HepG2 (cell line): ENCODE measurements around the gene LAMTOR3. TPM values are rescaled to one million over a fixed set of nuclear protein-coding genes. Genes with fewer than 3 reads are reported as not detected.

Source experiments
- ATAC-seq: fragments of 200-7000 bp; cut with Tn5 transposase; 3 replicates; pipeline ENCODE4 v1.9.1; 2020; ENCODE audit warnings: mild to moderate bottlenecking, moderate library complexity
- BruUV-seq: library from RNA; stranded (reverse); fragments of 400-500 nt; replicated peaks from 2 replicates; lab custom pipeline; 2021; lab: Mats Ljungman, UMichigan
- CTCF ChIA-PET: fragments of 300-600 bp; formaldehyde crosslinking; extraction: SDS; loops from one replicate; lab custom pipeline; 2021; ENCODE audit warnings: low total read pairs, inconsistent platforms, low intra/inter-chr PET ratio; lab: Yijun Ruan, JAX
- POLR2A ChIA-PET: fragments of 350-600 bp; sonication (Branson Sonifier 250); formaldehyde crosslinking; loops from one replicate; lab custom pipeline; 2020; ENCODE audit warnings: antibody characterized with exemption, inconsistent platforms; lab: Yijun Ruan, JAX
- DNase-seq: peaks from one replicate; pipeline ENCODE4 v3.0.0-alpha.2; 2015; ENCODE audit warnings: low spot score
- FAIRE-seq: peaks from 3 replicates; lab custom pipeline; 2011; peaks lifted over from hg19 to GRCh38; lab: Jason Lieb, UNC
- H2AFZ ChIP-seq: one replicate; pipeline ENCODE4 v1.6.1; 2011; ENCODE audit warnings: low read length, inconsistent platforms
- H3K27ac ChIP-seq: fragments of 300-600 bp; 3 replicates; pipeline ENCODE4 v1.8.0; 2011; ENCODE audit warnings: mixed run types, mild to moderate bottlenecking, mixed read lengths, low read length, inconsistent platforms; ENCODE audit not compliant: insufficient read depth; ENCODE audit errors: extremely low read length
- H3K27me3 ChIP-seq, 2 experiments: fragments of 200-600 bp in 1 of 2; 2 replicates in 1 of 2; 3 replicates in 1 of 2; pipeline versions ENCODE4 v1.6.0 to v1.8.0; 2011; ENCODE audit warnings: low read length in 2 of 2, mild to moderate bottlenecking in 2 of 2, moderate library complexity in 2 of 2, inconsistent platforms in 1 of 2; ENCODE audit not compliant: insufficient read depth in 2 of 2, control insufficient read depth in 1 of 2
- H3K36me3 ChIP-seq, 2 experiments: fragments of 200-600 bp in 1 of 2; replicated peaks in 1 of 2; 2 replicates in 1 of 2; 3 replicates in 1 of 2; pipeline versions ENCODE4 v1.5.1 to v1.8.0; 2011; ENCODE audit warnings: low read length in 2 of 2, inconsistent platforms in 1 of 2; ENCODE audit not compliant: insufficient read depth in 2 of 2, control insufficient read depth in 1 of 2
- H3K4me1 ChIP-seq: 2 replicates; pipeline ENCODE4 v1.5.1; 2012; ENCODE audit warnings: low read length, inconsistent platforms; ENCODE audit not compliant: insufficient read depth
- H3K4me2 ChIP-seq: 2 replicates; pipeline ENCODE4 v1.6.0; 2011; ENCODE audit warnings: low read depth, low read length, inconsistent platforms
- H3K4me3 ChIP-seq, 3 experiments: fragments of 200-600 bp in 1 of 3; sonication (generic), shearing (Covaris generic) in 1 of 3; replicated peaks in 1 of 3; 2 replicates each; pipeline ENCODE4 v1.5.1; 2011 to 2016; ENCODE audit warnings: low read length in 3 of 3, inconsistent platforms in 2 of 3, low read depth in 2 of 3, mild to moderate bottlenecking in 2 of 3, control low read depth in 1 of 3, mixed read lengths in 1 of 3; ENCODE audit not compliant: insufficient read depth in 1 of 3
- H3K79me2 ChIP-seq: one replicate; pipeline ENCODE4 v1.6.1; 2011; ENCODE audit warnings: low read length, inconsistent platforms; ENCODE audit not compliant: insufficient read depth
- H3K9ac ChIP-seq: 2 replicates; pipeline ENCODE4 v1.6.0; 2011; ENCODE audit warnings: mild to moderate bottlenecking, low read depth, low read length, inconsistent platforms; ENCODE audit not compliant: insufficient read depth
- H3K9me3 ChIP-seq: 2 replicates; pipeline ENCODE4 v1.5.1; 2012; ENCODE audit warnings: mild to moderate bottlenecking, low read length
- H4K20me1 ChIP-seq: 2 replicates; pipeline ENCODE4 v1.6.0; 2011; ENCODE audit warnings: inconsistent platforms, mild to moderate bottlenecking, low read length, moderate library complexity; ENCODE audit not compliant: insufficient read depth
- ATM ChIP-seq: fragments of 450-650 bp; IDR thresholded peaks from 2 replicates; pipeline ENCODE4 v1.7.1; 2017; ENCODE audit warnings: mild to moderate bottlenecking, borderline replicate concordance
- CEBPB ChIP-seq: IDR thresholded peaks from 2 replicates; pipeline ENCODE4 v1.6.1; 2011; ENCODE audit warnings: low read depth, low read length, improper control_type of control experiment, borderline replicate concordance
- FOXO1 ChIP-seq: sonication (generic); formaldehyde crosslinking; IDR thresholded peaks from 2 replicates; pipeline ENCODE4 v1.4.0; 2020; ENCODE audit warnings: missing genetic modification reagents
- GATA4 ChIP-seq: sonication (generic); IDR thresholded peaks from 2 replicates; pipeline ENCODE4 v1.6.1; 2016; ENCODE audit warnings: antibody characterized with exemption, low read depth, borderline replicate concordance
- HMG20A ChIP-seq: IDR thresholded peaks from 2 replicates; pipeline ENCODE4 v1.6.1; 2016; ENCODE audit warnings: borderline replicate concordance
- MATR3 ChIP-seq: sonication (generic); formaldehyde crosslinking; IDR thresholded peaks from 2 replicates; pipeline ENCODE4 v1.4.0; 2020; ENCODE audit warnings: missing genetic modification reagents
- REL ChIP-seq: sonication (generic); formaldehyde crosslinking; conservative IDR thresholded peaks from 2 replicates; pipeline ENCODE4 v1.8.0; 2022; ENCODE audit warnings: mild to moderate bottlenecking, missing genetic modification reagents, moderate library complexity
- RXRA ChIP-seq: sonication (generic); formaldehyde crosslinking; IDR thresholded peaks from 2 replicates; pipeline ENCODE4 v1.5.1; 2020; ENCODE audit warnings: missing genetic modification reagents
- TBX2 ChIP-seq: sonication (generic); formaldehyde crosslinking; IDR thresholded peaks from 2 replicates; pipeline ENCODE4 v1.5.0; 2020; ENCODE audit warnings: missing genetic modification reagents, mild to moderate bottlenecking, borderline replicate concordance
- ZNF891 ChIP-seq: sonication (generic); formaldehyde crosslinking; IDR thresholded peaks from 2 replicates; pipeline ENCODE4 v1.5.0; 2020; ENCODE audit warnings: mild to moderate bottlenecking, missing genetic modification reagents
- ZSCAN5A ChIP-seq: sonication (generic); formaldehyde crosslinking; IDR thresholded peaks from 2 replicates; pipeline ENCODE4 v1.8.0; 2022; ENCODE audit warnings: mild to moderate bottlenecking, missing genetic modification reagents, borderline replicate concordance
- WGBS: methylation state at CpG from one replicate; pipeline ENCODE4 v1.1.6; 2017; ENCODE audit warnings: low lambda C conversion rate; 5-methylcytosine and 5-hydroxymethylcytosine counted together
- in situ Hi-C: cut with HindIII; loops from 2 replicates; pipeline ENCODE4 v1.10.0; 2017; ENCODE audit warnings: low pct_unique_long_range_greater_than_20kb; ENCODE audit not compliant: extremely low pct_ligation_motif_present
- intact Hi-C: fragments of 100-400 bp; cut with micrococcal nuclease; formaldehyde crosslinking; loops from one replicate; pipeline ENCODE4 v1.10.0; 2022; ENCODE audit not compliant: unreplicated experiment
- polyA plus RNA-seq, 8 experiments: library from polyadenylated mRNA; depleted of rRNA in 3 of 8; stranded (reverse) in 7 of 8; unstranded in 1 of 8; fragments of >200 nt; fragmentation: Illumina TruSeq in 4 of 8; extraction: Trizol in 4 of 8; gene quantifications; 2 replicates each; pipeline versions ENCODE4 v1.2.1 to v1.2.3, GENCODE V29; 2011 to 2016; ENCODE audit warnings: low read depth in 4 of 8, missing spikeins in 1 of 8, mixed read lengths in 1 of 8; ENCODE audit not compliant: insufficient read depth in 1 of 8
- total RNA-seq, 5 experiments: library from RNA; depleted of rRNA; stranded (reverse); fragments of >200 nt; fragmentation: Illumina TruSeq; extraction: Trizol; gene quantifications; 2 replicates each; pipeline ENCODE4 v1.2.3, GENCODE V29; 2016; ENCODE audit warnings: low read depth in 1 of 5
- TF ChIP-seq, protein P1 (sequence below): sonication (generic); formaldehyde crosslinking; IDR thresholded peaks from 2 replicates; pipeline ENCODE4 v1.4.0; 2020; ENCODE audit warnings: missing genetic modification reagents, low read depth, mild to moderate bottlenecking, borderline replicate concordance

The LAMTOR3 gene
- total and polyA plus RNA-seq, 2 of the 13 experiments (the other 11 are each of a cell fraction or from before 2014, with no cell fraction given) = 47.6 to 49.1 TPM

DNA sequence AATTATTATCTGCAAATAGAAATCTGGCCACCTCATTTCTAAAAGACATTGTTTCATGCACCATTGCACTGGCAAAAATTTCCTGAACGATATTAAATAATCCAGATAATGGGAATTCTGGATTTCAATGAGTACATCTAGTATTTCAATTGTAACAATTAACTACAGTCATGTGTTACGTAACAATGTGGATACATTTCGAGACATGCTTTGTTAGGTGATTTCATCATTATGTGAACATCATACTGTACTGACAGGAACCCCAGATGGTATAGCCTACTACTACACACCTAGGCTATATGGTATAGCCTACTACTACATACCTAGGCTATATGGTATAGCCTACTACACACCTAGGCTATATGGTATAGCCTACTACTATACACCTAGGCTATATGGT lies 14.8 kb downstream of the LAMTOR3 start:
- Histone ChIP-seq H3K27me3 (no peaks in the 10 kb centered on the region), H3K4me2 (no peak overlapping the region), H3K36me3 (peaks cover 7 to 36% of the 10 kb centered on the region in 2 experiments), H4K20me1 (no peaks in the 10 kb centered on the region), H2AFZ (no peak overlapping the region), H3K79me2 (no peaks in the 10 kb centered on the region), H3K4me1 (no peaks in the 10 kb centered on the region), H3K4me3 (no peak overlapping the region), H3K27ac (no peak overlapping the region), H3K9ac (no peak overlapping the region), H3K9me3 (no peaks in the 10 kb centered on the region)
- ChIA-PET CTCF (no interaction called here), POLR2A (no interaction called here)
- DNase-seq (no peak), ATAC-seq (no peak), FAIRE-seq (no peak)
- WGBS = 99% methylated on average over 3 of the region's 3 CpGs
- in situ Hi-C loops (no loop called here), intact Hi-C loops (no loop called here)
- TF ChIP-seq CEBPB = peak; percentile 89
- no peak for TF ChIP-seq ZSCAN5A
- no TSS peak for BruUV-seq

- intact Hi-C loops = no loop called here
- ATAC-seq (no peak), DNase-seq (no peak), FAIRE-seq (no peak)
- ChIA-PET POLR2A (no interaction called here), CTCF (no interaction called here)
- Histone ChIP-seq H4K20me1 (no peaks in the 10 kb centered on the region), H3K27ac (no peak overlapping the region), H3K4me3 (no peak overlapping the region), H3K79me2 (no peaks in the 10 kb centered on the region), H3K36me3 (peaks cover 7 to 34% of the 10 kb centered on the region in 2 experiments), H3K4me2 (no peak overlapping the region), H3K27me3 (no peaks in the 10 kb centered on the region), H3K9me3 (no peaks in the 10 kb centered on the region), H3K4me1 (no peaks in the 10 kb centered on the region), H2AFZ (no peak overlapping the region), H3K9ac (no peak overlapping the region)
- in situ Hi-C loops = no loop called here
- no TSS peak for BruUV-seq
- TF ChIP-seq RXRA (CRISPR knock-in tag) (no peak), REL (CRISPR knock-in tag) (no peak), MATR3 (CRISPR knock-in tag) (no peak), HMG20A (CRISPR knock-in tag) (no peak), ATM (no peak), GATA4 (no peak), TBX2 (CRISPR knock-in tag) (no peak), ZNF891 (CRISPR knock-in tag) (no peak), FOXO1 (CRISPR knock-in tag) (no peak)
- TF ChIP-seq, protein P1, sequence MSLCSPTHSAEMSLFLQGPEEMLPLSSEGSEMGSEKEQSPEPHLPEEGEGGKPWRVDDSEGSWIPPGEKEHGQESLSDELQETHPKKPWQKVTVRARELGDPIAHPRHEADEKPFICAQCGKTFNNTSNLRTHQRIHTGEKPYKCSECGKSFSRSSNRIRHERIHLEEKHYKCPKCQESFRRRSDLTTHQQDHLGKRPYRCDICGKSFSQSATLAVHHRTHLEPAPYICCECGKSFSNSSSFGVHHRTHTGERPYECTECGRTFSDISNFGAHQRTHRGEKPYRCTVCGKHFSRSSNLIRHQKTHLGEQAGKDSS = no peak
Observed at GRCh38 chr4:99878604-99879003, 15.6 kb downstream of the LAMTOR3 start.
